GM18909 (cell line): ENCODE measurements around the gene CEP192.
A peak's percentile ranks its signal among the peaks of the same experiment; 100 is the strongest.
"Not testable (repeated sequence)": the region's sequence is repeated elsewhere in the genome, so short reads cannot be mapped to it uniquely, and the experiment has no call there.

Experiments
- ATAC-seq: cut with Tn5 transposase; IDR thresholded peaks from one replicate; pipeline ENCODE4 v1.9.1; 2021; ENCODE audit warnings: mild to moderate bottlenecking; ENCODE audit not compliant: unreplicated experiment, poor library complexity

CEP192 gene

DNA sequence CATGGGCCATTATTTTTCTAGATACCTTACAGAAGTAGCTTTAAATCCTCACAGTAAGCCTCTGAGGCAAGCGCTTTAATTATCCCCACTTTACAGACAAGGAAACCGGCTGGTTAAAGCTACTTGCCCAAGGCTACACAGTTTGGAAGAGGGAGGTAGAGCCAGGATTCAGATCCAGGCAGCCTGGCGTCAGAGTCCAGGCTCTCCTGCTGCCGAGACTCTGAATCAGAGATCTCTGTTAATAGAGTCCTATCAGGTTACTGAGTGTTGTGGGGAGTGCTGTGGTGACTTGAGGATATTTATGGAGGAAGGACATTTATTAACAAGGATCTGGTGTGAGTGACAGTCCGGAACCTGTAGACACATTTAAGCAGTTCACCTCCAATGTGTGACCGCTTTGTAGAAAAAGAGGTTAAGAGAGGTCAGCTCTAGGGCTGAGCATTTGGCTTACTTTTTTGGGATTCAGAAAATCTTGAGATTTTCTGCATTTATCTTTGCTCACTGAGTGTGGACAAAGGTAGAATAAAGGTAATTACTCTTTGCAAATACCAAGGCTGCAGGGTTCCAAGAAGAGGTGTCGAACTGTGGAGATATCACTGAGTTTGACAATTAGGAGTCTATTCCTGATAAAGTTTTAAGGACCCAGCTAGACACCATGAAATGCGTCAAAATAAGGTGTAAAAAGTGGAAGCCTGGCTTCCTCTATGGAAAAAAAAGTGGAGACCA, 1.6 kb upstream of the CEP192 start:
- no peak for ATAC-seq

DNA sequence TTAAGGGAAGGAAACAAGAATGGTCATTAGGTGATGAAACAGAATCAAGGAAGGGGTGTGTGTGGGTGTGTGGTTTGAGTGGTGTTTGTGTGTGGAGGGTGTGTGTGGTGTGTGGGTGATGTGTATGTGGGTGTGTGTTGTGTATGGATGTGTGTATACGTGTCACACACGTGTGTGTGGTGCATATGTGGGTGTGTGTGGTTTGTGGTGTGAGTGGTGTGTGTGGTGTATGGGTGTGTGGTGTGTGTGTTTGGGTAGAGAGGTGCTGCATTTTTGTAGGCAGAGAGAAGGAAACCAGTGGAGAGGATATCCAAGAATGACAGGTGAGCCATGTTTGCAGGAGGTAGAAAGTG, 1.1 kb upstream of the CEP192 start:
- no peak for ATAC-seq

DNA sequence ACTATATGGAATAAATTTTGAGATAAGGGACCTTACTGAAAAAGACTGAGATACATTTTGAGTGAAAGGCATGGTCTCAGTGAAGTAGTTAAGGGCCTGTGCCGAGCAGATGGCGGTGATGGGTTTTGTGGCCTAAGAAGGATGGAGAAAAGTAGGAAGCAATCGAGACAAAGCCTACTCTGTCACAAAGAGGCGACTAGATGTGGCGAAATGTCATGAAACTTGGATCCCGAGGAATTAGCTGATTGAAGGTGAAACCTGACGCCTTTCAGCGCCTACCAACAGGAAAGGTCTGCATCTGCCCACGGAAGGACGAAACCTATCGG, 558 bp upstream of the CEP192 start:
- no peak for ATAC-seq

DNA sequence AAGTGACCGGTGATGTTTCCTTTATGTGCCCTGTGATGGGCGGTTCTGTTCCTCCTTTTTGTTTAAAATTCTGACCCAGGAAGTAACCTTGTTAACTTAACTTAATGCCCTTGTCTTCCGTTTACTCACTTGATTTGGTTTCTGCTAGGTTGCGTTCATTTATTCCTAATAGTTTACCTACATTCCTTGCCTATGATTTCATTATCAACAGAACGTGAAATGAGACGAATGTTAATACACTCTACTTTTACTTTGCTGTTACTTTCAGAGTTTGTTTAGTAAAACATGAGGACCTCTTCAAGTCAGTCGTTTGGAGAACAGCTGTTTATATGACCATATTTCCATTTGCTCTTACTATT, 638 bp downstream of the CEP192 start:
- ATAC-seq: no peak

DNA sequence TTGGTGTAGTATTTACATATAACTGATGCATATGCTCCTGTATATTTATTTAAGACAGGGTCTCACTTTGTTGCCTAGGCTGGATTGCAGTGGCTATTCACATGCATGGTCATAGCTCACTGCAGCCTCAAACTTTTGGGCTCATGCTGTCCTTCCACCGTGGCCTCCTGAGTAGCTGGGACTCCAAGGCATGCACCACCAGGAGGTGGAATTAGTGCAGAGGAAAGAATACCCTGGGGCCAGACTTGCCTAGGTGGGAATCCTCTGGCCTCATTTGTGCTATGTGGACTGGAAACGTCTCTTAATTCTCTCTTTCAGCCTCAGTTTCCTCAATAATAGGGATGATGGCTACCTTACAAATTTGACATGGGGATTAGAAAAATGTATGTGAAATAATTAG, 2.3 kb downstream of the CEP192 start:
- ATAC-seq: no peak

DNA sequence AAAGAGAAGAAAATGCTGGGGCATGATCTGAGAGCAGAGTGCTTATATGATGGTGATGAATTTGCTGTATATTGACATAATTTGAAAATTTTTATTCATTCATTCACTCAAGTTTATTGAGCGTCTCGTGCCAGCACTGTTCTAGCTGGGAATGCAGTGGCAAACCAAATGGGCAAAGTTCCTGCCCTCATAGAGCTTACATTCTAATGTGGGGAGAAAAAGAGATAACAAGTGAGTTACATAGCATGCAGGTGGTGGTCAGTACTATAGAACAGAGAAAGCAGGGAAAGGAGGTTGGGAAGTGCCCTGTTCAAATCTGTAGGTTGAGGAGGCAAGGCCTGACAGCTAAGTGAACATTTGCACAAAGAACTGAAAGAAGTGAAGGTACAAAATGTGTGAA, 4.3 kb downstream of the CEP192 start:
- no peak for ATAC-seq

DNA sequence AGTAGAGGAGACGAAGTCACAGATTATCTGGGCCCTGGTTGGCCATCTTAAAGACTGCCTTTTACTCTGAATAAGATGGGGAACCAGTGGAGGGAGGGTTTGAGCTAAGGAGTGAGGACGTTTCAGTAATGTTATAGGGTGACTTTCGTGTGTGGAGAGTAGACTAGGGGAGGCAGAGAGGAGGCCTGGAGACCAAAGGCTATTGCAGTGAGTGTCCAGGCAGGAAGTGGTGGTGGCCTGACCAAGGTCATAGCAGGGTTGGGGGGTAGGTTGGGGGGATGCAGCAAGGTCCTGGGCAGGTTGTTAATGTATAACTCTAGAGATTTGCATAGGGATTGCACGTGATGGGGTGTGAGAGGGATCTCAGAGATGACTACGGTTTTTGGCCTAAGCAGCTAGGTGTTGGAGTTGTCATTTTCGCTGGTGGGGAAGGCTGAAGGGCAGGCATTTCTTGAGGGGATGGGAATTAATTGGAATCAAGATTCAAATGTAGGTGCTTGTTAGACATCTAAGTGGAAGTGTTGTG, 4.9 kb downstream of the CEP192 start:
- ATAC-seq: no peak

DNA sequence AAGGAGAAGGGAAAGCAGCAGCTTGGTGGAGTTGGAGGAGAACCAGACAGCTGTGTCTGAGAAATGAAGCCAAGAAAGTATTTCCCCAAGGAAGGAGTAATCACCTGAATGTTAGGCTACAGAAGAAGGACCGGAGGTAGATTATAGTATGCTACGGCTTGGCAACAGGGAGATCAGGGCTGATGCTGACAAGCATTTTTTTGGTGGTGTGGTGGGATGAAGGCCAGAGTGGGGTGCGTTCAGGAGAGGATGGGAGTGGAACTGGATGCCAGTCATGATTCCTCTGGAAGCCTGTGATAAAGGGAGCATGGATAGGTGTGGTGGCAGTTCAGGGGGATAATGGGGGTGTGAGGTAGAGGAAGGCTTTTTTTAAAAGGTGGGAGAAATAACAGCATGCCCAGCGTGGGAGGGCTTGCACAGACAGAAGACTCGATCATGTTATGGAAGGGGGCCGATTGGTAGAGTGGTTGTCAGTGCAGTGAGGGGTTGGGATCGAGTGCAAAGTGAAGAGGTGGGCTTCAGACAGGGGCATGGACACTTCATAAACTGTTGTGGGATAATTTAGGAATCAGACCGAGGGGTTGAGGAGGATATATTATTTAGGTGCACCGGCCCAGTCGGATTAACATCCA, 5.6 kb downstream of the CEP192 start:
- no peak for ATAC-seq

DNA sequence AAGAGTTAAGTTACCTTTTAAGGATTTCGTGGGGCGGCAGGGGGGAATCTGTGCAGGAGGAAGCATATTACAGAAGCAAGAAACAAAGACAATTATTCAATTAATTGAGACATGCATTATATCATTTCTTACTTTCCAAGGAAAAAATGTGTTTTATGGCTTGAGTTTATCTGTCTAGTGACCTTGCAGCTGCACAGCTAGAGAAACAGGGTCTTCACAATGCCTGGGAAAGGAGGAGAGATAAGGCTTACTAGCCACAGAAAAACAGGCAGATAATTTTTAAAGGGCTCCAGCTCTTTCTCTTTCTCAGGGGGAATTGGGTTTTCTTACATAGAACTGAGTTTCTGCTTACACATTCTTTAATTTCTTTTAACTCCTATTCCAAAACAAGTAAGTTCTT, 6.2 kb downstream of the CEP192 start:
- ATAC-seq: not testable (repeated sequence)

DNA sequence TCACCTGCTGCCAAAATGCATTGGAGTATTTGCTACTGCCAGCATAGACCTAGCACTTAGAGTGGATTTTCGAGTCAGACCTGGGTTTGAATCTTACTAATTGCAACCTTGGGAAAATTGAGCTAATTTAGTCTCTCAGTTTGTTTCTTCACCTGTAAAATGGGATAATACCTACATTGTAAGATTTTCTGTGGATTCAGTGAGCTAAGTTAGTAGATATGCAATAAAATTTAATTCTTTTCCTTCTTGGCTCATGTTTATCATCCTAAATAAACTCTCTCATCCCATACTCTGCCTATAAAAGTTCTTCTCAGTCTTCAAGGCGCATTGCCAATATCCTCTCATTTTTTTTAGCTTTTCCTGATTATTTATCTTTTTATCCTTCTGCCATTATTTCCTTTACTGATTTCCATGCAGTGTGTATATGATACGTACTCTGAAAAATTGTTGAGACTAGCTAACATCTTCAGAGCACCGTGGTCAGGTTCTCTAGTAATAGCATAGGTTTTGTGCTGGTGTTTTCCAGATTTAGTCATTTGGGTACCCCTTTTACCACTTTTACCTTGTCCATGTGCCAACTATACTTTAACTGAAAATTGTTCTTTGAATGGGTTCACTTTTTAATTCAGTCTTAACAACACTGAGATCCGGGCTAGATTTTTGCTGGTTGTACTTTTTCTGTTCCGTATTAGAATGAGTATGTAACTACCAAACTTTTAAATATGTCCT, 7.3 kb downstream of the CEP192 start:
- peak; percentile 42 for ATAC-seq

DNA sequence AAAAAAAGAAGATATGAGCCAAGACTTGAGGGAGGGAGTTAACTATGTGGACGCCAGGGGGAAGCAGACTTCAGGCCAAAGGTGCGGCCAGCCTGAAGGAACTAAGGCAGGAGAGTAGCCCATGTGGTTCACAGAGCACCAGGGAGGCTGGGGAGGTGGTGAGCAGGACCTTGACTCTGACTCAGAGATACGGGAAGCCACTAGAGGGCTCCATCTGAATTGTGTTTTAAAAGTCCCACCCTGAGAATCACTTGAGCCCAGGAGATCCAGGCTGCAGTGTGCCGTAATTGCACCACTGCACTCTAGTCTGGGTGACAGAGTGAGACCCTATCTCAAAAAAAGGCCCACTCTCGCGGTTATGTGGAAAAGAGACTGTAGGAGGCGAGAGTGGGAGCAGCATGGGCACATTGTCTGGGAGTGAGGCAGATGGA, 12.3 kb downstream of the CEP192 start:
- no peak for ATAC-seq

DNA sequence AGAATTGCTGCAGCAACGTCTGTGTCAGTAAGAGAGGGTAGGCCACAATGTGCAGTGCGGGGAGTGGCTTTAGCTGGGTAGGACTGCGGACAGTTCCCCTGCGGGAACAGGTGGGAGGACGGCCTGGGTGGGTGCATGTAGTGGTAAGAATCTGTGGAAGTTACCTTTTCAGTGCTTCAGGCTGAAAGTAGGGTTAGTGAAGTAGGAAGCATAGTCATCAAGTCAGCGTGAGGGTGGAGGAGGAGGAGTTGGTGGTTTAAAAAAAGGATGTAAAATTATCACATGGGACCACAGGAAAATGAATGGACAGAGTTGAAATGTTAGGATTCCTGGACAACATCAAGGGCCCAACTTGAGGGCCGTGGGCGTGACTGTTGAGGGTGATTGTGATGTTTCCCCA, 13.2 kb downstream of the CEP192 start:
- no peak for ATAC-seq

DNA sequence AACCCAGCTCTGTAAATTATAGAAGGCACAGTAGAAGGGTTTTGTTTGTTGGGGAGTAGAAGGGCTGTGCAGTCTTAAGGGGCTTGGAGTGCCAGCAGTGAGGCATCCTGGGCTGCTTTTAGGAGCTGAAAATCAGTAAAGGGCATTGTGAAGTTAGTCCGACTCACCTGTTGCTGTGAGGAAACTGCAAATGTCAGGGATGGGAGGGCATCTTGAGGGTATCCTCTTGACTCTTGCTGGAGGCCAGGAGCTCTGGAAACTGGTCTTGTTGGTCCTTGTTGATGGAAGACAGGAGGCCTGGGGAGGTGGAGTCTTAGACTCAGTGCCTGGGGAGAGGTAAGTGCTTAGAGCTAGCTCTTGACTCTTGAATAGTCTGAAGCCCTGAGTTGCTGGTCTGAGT, 14.1 kb downstream of the CEP192 start:
- no peak for ATAC-seq

DNA sequence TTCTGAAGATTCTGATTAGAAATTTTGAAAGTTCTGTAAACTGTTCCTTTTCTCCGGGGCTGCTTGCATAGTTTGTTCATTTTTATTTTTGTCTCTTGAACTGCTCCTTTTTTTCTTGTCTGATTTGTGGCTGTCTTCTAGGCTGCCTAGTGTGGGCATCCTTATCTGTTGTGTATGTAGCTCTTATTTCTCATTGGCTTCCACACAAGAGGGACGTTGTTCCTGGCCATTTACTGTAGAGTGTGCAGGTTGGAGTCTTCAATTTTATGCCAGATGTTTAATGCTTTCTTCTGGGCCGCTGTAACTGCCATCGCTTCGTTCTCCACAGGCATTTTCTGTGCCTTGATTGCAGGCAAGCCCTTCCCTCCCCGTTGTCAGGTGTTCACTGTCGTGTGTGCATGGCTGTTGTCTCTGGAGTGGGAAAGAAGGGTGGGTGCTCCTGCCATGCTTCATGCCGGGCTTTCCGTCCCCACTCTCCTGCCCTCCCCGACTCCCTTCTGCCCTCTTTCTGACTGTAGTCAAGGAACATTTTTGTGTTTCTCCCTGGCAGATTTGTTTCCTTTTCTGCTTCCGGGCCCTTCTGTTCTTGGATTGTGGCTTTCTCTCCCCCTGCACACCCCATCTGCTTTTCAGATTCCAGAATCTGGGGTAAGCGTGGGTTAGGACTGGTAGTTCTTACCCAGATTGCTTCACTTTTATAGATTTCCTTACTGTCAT, 15.5 kb downstream of the CEP192 start:
- no peak for ATAC-seq

DNA sequence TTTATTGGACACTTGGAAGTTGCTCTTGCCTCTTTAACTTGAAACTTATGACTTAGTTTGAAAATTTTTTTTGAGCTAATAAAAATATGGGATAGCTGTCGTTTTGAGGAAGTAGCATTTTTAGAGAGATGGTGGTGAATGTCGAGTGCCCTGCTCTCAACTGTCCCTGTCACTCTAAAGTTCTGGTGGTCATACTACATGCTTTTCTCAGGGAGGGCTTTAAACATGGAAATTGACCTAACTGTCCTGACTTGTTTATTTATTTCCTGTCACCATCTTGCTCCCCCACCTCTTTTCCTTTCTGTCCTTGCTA, 16.0 kb downstream of the CEP192 start:
- ATAC-seq: no peak

DNA sequence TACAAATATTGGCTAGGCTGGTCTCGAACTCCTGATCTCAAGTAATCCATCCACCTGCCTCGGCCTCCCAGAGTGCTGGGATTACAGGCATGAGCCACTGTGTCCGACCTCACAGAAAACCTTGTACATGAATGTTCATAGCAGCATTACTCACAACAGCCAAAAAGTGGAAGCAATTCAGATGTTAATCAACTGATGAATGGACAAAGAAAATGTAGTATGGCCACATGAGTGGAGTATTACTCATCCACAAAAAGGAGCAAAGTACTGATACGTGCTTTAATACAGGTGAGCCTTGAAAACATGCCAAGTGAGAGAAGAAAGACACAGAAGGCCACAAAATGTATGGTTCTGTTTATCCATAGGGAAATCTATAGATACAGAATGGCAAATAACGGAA, 20.6 kb downstream of the CEP192 start:
- no peak for ATAC-seq

DNA sequence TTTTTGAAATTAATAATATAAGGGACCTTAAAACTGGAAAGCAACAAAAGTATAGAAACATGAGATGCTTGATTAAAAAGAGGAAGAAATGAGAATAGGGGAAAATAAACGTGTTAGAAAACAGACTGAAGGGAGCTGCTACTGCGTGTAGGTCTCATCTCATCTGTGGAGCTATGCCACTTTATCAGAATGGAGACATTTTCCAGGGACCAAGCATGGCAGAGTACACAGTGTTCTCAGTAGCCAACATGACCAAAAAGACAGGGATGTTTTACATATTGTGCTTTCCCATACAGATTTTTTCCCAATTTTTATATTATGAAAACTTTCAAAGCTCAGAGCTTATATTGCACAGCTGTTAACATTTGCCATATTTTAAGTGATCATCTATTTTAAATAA, 23.1 kb downstream of the CEP192 start:
- no peak for ATAC-seq

DNA sequence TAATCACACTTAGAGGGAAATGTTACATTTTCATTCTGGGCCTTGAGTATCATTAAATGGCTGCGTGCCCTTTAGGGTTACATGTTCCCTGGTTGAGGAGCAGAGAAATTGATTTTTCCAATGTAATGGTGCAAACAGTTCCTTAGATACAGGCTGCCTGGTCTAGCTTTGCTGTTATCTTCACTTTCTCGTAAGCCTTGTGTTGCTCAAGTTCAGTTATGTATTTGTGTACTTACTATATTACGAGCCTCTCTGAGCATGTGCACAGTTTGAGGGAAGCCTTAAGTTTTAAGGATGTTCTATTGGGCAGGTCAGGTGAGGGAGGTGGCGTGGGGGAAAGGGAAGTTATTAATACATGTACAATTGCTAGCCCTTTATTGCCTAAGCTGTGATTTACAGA, 23.7 kb downstream of the CEP192 start:
- ATAC-seq: no peak

DNA sequence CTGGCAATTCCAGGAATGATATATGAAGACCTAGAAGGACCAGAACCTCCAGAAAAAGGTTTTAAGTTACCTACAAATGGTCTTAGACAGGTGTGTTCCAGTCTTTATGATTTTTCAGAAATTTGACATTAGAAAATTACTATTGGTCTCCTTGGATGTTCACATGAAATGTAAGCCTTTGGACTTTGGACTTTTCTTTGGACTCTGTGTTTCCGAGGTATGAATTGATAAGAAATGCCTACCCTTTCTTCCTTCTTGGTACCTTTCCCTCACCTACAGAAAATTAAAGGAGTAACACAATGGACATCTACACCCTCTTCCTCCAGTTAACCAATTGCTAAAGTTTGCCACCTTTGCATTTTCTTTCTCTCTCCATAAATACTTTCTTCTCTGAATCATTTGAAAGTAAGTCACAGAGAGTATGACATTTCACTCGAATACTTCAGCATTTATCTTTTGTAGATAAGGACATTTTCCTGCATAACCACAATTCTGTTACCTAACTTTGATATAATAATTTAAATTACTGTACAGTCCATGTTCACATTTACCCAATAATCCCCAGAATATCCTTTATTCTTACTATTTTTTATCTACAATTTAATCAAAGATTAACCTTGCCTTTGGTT, 26.2 kb downstream of the CEP192 start:
- ATAC-seq: no peak

DNA sequence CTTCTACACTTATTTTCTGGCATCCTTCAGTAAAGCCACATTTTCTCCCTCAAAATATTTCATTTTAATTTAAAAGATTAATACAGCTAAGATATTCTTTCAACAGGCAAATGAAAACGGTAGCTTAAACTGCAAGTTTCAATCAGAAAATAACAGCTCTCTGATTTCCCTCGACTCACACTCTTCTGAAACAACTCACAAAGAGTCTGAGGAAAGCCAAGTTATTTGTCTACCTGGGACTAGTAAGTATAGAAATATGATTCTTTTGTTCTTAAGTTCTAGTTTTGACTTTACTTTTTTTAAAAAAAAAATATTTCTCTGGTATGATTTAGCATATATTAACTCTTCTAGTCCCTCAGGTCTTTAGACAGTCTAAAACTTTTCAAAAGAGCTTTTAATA, 27.2 kb downstream of the CEP192 start:
- ATAC-seq: no peak

DNA sequence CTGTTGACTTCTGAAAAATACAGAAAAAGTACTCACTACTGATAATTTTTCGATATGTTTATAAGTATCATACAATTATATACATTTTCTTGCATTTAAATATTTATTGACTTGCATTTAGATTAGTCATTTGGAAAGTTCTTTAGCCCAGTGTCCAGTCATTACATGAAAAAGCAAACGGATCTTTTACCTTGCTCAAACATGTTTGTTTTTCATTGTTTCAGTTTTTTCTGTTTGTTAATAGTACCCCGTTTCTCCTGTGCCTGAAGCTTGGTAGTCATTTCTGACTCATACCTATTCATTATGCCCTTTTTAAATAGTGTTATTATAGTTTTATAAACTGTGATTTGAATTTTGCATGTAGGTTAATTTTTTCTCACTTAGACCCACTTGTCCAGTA, 28.1 kb downstream of the CEP192 start:
- ATAC-seq: no peak
